HG02884 (cell line): ENCODE data around the gene PRTG.
"Not testable (repeated sequence)": the region's sequence is repeated elsewhere in the genome, so short reads cannot be mapped to it uniquely, and the experiment has no call there.

Source experiments
- ATAC-seq: cut with Tn5 transposase; IDR thresholded peaks from one replicate; pipeline ENCODE4 v1.9.1; 2021; ENCODE audit warnings: mild to moderate bottlenecking, moderate library complexity; ENCODE audit not compliant: unreplicated experiment

The PRTG gene

DNA sequence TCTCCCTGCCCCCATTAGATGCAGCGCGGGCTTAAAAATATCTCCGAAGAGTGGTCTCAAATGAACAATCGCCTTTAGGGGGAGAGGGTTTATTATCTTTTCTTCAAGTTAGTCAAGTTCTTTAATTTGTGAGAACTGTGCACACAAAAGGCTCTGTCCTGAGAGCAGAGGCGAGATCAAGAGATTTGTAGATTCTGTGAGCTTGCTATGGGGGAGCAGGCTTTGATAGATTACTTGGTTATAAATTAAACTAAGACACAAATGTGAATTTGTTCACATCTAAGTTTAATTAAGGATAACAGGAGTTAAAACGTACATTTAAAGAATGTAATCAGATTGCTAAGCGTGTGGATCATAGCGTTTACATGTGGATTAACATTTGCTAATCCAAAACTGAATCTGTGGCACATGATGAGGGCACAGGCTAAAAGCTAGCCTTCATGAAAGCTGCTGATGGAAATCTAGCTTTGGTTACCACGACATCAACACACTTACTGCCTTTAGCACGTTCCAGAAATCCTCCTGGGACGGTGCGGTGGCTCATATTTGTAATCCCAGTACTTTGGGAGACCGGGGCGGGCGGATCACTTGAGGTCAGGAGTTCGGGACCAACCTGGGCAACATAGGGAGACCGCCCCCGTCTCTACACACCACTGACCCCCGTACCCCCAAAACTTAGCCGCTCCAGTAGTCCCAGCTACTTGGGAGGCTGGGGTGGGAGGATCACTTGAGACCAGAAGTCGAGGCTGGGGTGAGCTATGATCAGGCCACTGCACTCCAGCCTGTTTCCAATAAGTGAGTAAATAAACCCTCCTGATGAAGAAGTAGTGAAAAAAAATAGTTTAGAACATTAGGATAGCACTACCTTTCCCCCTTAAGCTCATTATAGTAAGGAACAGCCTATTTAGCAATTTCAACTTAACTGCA, 1.0 kb upstream of the PRTG start:
- ATAC-seq, result no peak

DNA sequence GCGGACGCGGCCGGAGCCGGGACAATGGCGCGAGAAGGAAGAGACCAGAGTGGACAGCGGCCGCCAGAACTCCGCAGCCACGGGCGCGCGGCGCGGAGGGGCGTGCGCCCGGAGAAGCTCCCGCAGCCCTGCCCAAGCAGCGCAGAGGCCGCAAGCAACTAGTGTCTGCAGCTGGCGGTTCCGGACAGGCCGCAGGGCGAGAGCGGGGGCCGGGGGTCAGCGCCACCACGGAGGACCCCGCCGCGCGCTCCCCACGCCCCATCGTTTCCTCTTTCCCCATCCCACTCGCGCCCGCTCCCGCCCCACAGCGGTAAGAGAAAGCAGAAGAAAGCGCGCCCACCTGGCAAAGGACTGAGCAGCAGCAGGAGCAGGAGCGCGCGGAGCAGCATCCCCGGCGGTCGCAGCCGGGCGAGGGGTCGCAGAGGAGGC, 440 bp downstream of the PRTG start:
- ATAC-seq, result no peak

DNA sequence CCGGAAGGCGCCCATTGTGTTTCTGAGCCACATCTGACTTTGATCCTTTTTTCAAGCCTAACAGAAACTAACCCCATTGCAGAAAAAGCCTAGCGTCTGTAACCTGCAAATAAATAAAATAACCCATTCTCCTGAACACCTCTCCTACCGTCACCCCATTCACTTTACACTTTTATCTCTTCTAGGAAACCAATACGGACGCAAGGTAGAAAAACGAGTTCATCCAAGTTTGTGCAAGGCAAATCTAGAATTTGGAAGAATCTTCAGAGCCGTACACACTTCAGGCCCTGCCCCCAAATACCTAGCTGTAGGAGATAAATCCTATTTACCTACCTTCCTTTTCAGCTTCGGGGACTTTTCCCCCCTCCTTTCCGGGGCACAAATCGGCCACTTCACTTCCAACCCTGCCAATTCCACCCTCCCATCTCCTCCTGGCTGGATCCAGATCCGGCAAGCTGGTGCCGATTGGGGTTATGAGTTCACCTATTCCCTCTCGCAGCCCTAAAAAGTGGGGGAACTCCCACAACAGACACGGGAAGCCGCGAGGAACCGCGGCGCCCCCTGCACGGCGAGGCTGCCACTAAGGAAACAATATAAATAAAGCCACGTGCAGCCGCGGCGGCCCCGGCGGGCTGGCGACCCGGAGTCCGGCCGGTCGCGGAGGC, 987 bp downstream of the PRTG start:
- ATAC-seq, result no peak

DNA sequence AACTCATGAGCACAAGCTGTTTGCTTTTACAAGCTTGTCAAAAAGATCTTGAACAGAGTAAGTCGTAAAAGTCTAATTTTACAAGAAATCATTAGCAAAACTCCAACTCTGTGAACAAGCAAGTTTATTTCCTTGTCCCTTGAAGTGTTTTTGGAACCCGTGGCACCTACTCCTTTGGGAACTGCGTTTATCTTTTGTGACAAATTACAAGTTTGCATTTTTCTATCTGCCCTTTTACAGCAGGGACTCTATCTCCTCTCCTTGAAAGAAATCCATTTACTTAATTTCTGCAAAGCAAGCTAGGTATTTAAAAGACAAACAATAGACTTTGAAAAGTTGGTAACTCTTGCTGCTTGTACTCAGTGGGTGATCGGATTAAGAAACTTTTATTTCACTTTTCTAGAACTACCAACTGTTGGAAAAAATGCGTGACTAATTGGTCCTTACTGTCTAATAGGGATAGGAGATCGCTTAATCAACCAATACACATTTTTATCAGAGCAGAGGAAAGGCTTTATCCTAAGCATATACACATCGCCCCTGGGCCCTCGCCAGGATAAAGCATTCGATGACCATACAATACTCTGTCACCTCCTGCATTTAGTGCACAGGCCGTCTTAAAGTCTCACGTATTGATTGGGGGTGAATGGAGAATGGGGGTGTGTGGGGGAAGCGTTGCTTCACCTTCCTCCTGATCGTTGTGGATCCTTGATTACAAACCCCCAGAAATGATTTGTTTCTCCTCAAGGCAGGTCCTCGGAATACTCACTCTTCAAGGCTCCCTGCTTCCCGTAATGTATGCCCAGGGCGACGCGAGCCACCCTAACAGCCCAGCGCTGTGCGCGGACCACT, 1.7 kb downstream of the PRTG start:
- ATAC-seq, result no peak

DNA sequence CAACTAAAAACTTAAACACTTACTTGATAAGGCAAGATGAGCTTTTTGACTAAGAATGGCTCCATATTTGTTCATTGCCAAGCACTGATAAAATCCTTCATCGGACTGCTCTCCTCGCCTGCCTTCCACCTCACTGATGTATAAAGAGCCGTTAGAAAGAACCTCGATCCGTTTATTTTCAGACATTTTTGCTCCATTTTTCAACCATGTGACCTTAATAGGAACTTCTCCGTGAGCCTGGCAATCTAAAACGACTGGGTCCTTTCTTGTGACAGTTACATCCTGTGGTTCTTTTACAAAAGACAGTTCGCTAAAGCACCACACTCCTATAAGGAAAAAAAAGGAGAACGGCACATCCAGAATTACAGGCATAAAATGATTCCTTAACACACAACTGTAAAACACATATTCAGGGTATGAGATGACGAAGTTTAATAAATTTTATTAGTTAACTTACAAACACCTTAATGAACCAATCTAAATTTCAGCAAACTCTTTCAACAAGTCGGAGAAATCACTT, 2.5 kb downstream of the PRTG start:
- ATAC-seq, result no peak

DNA sequence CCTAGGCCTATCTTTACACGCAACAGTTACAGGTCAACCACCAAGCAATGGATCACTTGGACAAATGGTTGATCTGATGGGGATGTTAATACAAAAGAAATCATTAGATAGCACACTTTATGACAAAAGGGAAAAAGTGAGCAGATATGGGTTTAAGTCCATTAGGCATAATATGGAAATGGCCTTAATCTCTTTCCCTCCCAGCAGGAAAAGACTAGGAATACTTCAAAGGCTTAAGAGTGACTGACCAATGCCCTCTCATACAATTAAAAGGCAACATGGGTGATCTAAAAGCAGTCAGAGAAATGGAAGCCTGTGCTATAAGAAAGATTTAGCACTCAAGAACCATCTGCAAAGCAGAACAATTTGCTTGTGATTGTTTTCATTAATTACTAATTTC, 3.3 kb downstream of the PRTG start:
- no peak for ATAC-seq

DNA sequence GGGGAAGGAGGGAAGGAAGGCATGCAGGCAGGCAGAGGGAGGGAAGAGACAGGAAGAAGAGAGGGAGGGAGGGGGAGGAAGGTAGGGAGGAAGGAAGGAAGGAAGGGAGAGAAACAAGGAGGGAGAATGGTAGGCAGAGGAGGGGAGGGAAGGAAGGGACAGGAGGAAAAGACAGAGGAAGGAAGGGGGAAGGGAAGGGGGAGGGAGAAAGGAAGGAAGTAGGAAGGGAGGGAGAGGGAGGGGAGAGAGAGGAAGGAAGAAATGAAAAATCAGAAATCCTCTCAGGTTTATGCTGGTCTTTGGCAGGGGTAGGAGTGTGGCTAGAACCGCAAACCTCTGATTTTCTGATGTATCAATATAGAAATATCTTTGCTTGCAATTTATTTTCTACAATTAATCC, 4.2 kb downstream of the PRTG start:
- ATAC-seq, result no peak

DNA sequence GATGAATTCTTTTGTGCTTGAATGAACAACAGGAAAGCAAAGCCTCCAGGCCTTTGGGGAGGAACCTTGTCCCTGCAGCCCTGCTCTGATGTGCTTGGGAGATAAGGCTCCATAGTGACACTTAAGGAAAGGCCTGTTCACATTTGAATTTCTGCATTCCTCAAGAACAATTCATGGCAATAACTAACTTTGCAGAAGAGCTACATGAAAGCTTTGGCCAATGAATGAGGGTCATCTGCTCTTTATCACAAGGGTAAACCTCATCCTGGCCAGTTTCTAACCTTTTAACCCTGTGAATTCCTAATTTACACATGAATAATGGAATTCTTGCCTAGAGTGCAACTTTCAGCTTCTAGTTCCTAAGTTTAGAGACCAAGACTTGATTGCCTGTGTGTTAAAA, 5.6 kb downstream of the PRTG start:
- no peak for ATAC-seq

DNA sequence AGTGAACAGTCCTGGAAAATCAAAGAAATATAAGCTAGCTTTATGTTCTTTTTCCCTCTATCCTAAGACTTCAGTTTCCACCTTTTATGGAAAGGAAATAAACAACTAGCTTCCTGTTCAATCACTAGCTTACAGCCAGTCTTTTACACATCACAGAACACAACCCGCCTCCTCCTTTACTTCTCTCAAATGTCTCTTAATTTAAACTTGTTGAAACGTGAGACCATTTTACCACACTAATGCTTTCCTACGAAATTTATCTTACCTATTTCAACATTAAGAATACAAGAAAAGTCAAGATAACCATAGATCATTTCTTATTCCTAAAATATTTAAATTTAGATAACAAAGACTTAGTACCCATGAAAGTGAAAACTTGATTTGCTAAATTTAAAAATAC, 6.2 kb downstream of the PRTG start:
- no peak for ATAC-seq

DNA sequence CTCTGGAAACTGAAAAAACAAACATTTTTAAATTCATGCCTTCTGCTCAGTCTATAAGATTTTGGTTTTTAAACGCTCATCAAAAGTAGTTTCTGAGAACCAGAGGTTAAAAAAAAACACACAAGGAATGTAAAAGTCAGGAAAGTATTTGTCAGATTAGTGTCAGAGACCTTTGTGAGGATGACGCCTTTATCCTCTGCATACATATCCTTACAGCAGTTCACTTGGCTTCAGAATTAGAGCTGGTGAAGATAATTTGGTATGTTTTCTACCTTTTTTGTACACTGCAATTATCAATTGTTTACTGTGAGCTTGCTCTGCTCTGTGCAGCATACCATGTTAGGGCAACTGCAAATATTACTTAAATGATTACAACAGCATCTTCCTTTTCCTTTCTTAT, 8.3 kb downstream of the PRTG start:
- ATAC-seq, result no peak

DNA sequence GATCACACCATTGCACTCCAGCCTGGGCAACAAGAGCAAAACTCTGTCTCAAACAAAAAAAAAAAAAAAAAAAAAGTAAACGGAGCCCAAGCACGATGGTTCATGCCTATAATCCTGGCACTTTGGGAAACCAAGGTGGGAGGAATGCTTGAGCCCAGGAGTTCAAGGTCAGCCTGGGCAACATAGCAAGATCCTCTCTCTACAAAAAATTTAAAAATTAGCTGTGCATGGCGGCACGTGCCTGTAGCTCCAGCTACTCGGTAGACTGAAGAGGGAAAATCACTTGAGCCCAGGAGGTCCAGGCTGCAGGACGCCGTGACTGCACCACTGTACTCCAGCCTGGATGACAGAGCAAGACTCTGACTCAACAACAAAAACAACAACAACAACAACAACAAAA, 9.5 kb downstream of the PRTG start:
- ATAC-seq, result not testable (repeated sequence)

DNA sequence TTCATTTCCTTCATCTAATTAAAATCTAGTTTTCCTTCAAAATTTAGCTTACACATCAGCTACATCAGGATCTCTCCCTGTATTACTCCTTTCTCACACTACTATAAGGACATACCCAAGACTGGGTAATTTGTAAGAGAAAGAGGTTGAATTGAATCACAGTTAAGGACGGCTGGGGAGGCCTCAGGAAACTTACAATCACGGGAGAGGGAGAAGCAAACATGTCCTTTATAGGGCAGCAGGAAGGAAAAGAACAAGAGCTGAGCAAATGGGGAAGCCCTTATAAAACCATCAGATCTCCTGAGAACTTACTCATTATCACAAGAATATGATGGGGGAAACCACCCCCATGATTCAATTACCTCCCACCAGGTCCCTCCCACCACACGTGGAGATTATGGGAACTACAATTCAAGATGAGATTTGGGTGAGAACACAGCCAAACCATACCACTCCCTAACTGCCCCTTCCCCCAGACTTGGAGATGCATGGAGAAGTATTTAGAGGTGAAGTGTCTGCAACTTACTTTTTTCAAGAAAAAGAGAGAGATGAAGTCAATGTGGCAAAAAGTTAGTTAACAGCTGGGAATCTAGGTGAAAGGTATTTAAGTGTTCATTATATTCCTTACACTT, 21.3 kb downstream of the PRTG start:
- ATAC-seq, result no peak

DNA sequence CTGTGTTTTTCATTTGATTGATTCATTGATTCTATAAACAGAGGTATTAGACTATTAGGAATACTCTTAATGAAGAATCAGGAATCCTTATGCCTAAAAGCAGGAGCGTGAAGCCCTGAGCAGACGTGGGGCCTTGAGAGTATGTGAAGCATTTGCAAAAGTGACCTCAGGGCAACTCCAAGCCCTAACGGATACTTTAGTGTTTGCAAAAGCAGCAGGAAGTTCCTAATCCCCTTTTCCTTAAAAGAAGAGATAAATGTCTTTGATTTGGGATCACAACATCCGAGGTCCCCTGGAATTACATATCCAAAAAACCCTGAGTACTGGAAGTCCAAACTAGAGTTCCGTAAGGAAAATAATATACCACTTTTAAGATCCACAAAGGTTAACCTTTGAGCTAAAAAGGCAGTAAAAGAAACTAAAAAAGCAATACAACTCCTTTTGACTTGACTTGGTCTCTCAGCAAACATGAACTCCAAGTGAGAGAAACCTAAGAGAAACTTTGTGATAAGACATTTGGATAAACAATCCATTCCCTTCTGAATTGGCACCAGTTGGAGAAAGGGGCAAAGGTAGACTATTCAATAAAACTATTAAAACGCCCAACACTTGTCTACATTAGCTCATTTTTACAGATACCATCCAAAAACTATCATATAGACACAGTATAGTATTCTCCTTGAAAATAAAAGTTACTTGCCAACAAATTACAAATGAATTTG, 27.4 kb downstream of the PRTG start:
- no peak for ATAC-seq

DNA sequence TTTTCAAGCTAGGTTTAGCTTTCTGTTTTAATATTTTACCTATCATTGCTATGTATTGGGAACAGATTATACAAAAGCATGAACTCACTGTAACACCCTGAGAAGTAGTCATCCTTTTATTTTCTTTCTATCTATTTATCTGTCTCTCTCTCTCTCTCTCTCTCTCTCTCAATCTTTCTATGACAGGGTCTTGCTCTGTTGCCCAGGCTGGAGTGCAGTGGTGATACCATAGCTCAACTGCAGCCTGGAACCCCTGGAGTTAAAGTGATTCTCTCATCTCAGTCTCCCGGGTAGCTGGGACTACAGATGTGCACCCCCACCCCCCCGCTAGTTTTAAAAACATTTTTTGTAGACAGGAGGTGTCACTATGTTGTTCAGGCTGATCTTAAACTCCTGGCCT, 28.9 kb downstream of the PRTG start:
- ATAC-seq, result no peak

DNA sequence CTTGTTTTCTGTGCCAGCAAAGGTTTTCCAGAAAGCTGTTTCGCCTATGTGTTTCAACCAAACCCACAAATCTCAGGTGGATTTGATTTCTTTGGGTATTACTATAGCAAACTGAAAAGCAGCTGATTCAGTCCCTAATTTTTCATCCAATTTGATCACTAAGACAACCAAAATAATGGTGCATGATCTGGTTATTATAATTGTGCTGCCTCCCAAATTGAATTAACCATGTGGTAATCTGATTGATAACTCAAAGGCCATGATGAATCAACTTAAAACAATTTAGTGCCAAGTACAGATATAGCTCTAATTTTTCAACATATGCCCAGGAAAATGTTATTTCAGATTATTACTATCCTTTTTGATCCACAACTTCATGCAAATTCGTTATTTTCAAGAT, 30.6 kb downstream of the PRTG start:
- ATAC-seq, result no peak

DNA sequence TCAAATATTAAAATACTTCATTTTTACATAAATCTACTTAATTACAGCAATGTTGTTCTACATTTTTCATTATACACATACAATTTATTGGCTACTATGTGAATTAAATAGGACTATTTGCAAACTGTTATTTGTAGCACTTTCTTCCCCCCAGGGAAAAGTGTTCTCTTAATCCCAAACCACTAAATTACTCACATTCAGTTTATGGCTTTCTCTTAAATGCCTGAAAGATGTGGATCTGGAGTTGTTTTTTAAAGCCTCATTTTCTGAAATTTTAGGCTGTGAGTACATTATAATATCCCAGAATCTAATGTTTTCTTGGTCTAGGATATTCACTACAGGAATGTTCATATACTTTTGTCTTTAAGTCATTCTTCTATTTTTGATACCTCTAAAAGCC, 32.7 kb downstream of the PRTG start:
- ATAC-seq, result no peak

DNA sequence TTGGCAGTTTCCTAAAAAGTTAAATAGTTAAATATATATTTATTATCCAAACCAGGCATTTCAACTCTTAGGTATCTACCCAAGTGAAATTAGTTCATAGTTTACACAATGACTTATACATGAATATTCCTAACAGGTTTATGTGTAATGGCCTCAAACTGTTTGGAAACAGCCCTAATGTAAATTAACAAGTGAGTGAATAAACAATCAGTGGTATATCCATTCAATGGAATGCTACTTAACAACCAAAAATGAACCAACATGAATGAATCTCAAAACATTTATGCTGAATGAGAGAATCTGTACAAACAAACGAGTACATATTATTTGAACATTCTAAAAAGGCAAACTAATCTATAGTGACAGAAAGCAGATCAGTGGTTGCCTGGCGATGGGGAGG, 33.5 kb downstream of the PRTG start:
- ATAC-seq, result no peak

DNA sequence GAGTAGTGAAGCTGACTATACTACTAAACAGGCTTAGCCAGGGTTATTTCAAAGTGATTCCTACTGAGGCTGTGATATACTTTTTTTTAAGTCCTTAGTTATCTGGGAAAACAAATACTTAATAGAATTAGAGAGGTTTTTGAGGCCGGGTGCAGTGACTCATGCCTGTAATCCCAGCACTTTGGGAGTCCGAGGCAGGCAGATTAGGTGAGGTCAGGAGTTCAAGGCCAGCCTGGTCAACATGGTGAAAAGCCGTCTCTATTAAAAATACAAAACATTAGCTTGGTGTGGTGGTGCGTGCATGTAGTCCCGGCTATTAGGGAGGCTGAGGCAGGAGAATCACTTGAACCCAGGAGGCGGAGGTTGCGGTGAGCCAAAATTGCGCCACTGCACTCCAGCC, 34.2 kb downstream of the PRTG start:
- no peak for ATAC-seq

DNA sequence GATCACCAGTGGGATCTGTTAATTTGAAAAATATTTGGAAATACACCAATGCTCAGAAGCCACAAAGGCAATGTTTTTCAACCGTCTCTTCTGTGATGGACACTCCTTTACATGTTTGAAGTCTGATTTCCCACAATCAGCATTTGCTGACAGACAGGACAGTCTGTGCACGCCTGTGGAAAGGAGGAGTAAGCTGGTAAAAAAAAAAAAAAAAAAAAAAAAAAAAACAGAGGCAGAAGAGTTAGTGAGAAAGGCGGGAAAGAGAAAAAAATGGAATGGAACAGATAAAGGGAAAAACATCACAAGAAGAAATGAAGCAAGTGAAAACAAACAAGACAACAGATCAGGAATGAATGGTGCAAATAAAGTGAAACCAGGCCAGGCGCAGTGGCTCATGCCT, 35.0 kb downstream of the PRTG start:
- ATAC-seq, result no peak

DNA sequence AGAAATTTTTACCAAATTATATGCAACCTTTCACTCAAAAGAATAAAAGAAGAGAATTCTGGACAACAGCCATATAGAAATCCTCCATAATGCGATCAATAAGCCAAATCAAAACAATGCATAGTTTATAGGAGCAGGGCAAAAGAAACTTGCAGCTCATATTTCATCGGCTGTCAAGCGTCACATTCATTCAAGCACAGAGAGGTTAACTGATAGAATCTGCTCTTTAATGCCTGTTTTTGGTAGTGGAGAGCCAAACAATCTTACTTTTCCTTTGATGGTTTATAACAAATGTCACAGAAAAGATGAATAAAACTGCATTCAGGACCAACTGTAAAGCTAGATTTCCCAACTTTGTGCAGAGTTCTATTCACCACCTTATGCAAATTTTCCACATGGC, 35.4 kb downstream of the PRTG start:
- ATAC-seq, result no peak
